ENCODE measurements around the gene LSR. TPM values are rescaled to one million over a fixed set of nuclear protein-coding genes. Genes with fewer than 3 reads are reported as not detected.

Gene LSR
- polyA plus RNA-seq, 1 experiment: 0.42 TPM

GRCh38 chr19:35267818-35268535 is 19.2 kb downstream of the LSR start:
- POLR2A ChIA-PET: interaction anchor here (0.6 kb wide), 2 partner anchors 12 to 127 kb away, joined by 5 to 14 read pairs; no protein-coding TSS in a partner anchor

DNA sequence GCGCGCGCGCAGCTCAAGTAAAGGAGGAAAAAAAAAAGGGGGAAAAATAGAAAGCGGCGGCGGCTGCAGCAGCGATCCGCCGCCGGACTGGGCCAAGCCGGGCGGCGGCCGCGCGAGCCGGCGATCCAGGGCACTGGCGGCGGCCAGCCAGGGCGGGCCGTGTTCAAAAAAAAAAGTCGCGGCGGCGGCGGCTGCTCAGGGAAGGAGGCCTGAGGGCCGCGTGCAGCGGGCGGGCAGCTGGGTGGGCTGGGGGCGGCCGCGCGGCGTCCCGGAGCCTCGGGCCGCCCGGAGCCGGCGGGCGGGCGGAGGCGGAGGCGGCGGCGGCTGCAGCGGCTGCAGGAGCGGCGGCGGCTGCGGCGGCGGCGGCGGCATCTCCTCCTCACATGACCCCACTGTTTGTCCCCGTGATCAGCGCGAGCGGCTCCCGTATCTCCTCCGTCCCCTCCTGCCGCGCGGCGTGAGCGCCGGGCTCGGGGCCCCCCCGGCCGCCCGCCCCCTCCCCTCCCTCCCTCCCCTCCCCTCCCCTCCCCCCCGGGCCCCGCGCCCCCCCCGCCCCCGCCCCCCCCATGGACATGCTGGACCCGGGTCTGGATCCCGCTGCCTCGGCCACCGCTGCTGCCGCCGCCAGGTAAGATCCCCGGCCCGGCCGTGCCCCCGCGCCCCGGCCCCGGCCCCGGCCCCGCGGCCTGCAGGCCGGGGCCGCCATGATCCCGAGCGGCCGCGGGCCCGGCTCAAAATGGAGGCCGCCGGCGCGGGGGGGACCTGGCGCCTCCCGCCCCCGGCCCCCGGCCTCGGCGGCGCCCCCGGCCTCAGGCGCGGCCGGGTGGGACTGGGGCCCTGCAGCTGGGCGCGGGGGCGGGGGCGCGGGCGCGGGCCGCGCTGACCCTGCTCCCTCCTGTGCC is 20.0 kb downstream of the LSR start, which contains the start of gene USF2:
TSS of gene USF2 (plus strand) at position 427 of the 902 bp plus-strand sequence. CDS start at position 567, 140 bp downstream.
- DNase-seq (ENCODE audit: low read depth): no peak
- CTCF ChIA-PET: interaction anchor here (0.6 to 2.0 kb wide), 3 partner anchors 26 to 130 kb away, joined by 3 to 5 read pairs (median 3); partner anchors contain the start of gene FXYD1
- H3K27me3 ChIP-seq (ENCODE audit: control insufficient read depth, insufficient read depth, low read length): no peaks in the 10 kb centered on the region
- peaks cover 27% of the 10 kb centered on the region for H3K36me3 ChIP-seq (ENCODE audit: control insufficient read depth, insufficient read depth, low read length)
- H3K4me3 ChIP-seq (ENCODE audit: low read depth, low read length): peak within 1 kb of the TSS; percentile 66
- TF ChIP-seq, protein P1, sequence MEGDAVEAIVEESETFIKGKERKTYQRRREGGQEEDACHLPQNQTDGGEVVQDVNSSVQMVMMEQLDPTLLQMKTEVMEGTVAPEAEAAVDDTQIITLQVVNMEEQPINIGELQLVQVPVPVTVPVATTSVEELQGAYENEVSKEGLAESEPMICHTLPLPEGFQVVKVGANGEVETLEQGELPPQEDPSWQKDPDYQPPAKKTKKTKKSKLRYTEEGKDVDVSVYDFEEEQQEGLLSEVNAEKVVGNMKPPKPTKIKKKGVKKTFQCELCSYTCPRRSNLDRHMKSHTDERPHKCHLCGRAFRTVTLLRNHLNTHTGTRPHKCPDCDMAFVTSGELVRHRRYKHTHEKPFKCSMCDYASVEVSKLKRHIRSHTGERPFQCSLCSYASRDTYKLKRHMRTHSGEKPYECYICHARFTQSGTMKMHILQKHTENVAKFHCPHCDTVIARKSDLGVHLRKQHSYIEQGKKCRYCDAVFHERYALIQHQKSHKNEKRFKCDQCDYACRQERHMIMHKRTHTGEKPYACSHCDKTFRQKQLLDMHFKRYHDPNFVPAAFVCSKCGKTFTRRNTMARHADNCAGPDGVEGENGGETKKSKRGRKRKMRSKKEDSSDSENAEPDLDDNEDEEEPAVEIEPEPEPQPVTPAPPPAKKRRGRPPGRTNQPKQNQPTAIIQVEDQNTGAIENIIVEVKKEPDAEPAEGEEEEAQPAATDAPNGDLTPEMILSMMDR (IDR thresholded peaks at IDR 0.05; ENCODE audit: insufficient read depth, low read depth, low read length): no peak
- POLR2A ChIA-PET: interaction anchor here (0.6 kb wide), 1 partner anchor 128 kb away, joined by 14 read pairs; no protein-coding TSS in a partner anchor

More at GRCh38 chr19:35267818-35268535, 19.2 kb downstream of the LSR start:
- Histone ChIP-seq H3K4me3 (ENCODE audit: low read depth, low read length) (peak overlapping the region; percentile 66), H3K36me3 (ENCODE audit: control insufficient read depth, insufficient read depth, low read length) (peaks cover 24% of the 10 kb centered on the region), H3K27me3 (ENCODE audit: control insufficient read depth, insufficient read depth, low read length) (no peaks in the 10 kb centered on the region)
- TF ChIP-seq, protein P1 (IDR thresholded peaks at IDR 0.05; ENCODE audit: insufficient read depth, low read depth, low read length): no peak
- CTCF ChIA-PET: interaction anchor here (0.7 to 1.1 kb wide), 2 partner anchors 126 to 127 kb away, joined by 3 read pairs; no protein-coding TSS in a partner anchor
- DNase-seq (ENCODE audit: low read depth): no peak

DNA sequence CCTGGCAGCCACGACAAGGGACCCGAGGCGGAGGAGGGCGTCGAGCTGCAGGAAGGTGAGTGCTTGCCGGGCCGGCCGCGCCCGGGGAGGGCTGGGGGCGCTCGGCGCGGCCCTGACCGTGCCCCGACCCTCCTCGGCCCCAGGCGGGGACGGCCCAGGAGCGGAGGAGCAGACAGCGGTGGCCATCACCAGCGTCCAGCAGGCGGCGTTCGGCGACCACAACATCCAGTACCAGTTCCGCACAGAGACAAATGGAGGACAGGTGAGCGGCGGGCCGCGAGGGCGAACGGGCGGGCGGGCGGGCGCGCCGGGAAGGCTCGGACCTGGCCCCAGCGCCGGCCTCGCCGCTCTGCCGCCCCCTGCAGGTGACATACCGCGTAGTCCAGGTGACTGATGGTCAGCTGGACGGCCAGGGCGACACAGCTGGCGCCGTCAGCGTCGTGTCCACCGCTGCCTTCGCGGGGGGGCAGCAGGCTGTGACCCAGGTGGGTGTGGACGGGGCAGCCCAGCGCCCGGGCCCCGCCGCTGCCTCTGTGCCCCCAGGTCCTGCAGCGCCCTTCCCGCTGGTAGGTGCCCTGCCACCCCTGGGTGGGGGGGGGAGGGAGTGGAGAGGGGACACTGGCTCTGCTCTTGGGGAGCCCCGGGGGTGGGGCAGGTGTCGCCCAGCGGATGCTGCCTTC is 20.8 kb downstream of the LSR start:
- peak; percentile 7 for DNase-seq (ENCODE audit: low read depth)
- Histone ChIP-seq H3K36me3 (ENCODE audit: control insufficient read depth, insufficient read depth, low read length) (peaks cover 34% of the 10 kb centered on the region), H3K4me3 (ENCODE audit: low read depth, low read length) (peak overlapping the region; percentile 66), H3K27me3 (ENCODE audit: control insufficient read depth, insufficient read depth, low read length) (no peaks in the 10 kb centered on the region)
- TF ChIP-seq, protein P1 (IDR thresholded peaks at IDR 0.05; ENCODE audit: insufficient read depth, low read depth, low read length): peak; percentile 55
- POLR2A ChIA-PET: no interaction called here
- CTCF ChIA-PET: interaction anchor here (0.6 to 2.0 kb wide), 3 partner anchors 25 to 131 kb away, joined by 3 to 5 read pairs (median 3); partner anchors contain the start of gene FXYD1

- DNase-seq (ENCODE audit: low read depth): no peak
- H3K4me3 ChIP-seq (ENCODE audit: low read depth, low read length): no peak overlapping the region
- ChIA-PET POLR2A (no interaction called here), CTCF (interaction anchor here (1.0 to 2.0 kb wide), 3 partner anchors 24 to 220 kb away, joined by 3 to 5 read pairs (median 3); no protein-coding TSS in a partner anchor)
- H3K27me3 ChIP-seq (ENCODE audit: control insufficient read depth, insufficient read depth, low read length): no peaks in the 10 kb centered on the region
- H3K36me3 ChIP-seq (ENCODE audit: control insufficient read depth, insufficient read depth, low read length): peaks cover 36% of the 10 kb centered on the region
- TF ChIP-seq, protein P1 (IDR thresholded peaks at IDR 0.05; ENCODE audit: insufficient read depth, low read depth, low read length): no peak
Observed at GRCh38 chr19:35270381-35270811, 21.6 kb downstream of the LSR start.
